HFFc6 (cell line): ENCODE measurements around the gene MAPKBP1. TPM values are rescaled to one million over a fixed set of nuclear protein-coding genes. Genes with fewer than 3 reads are reported as not detected.

Experiments
- DNase-seq: peaks from one replicate; pipeline ENCODE4 v3.0.0-alpha.2; 2018
- H3K27ac Mint-ChIP-seq: 2 replicates; pipeline ENCODE4 v1.8.0; 2020; ENCODE audit warnings: mild to moderate bottlenecking, mixed read lengths
- H3K27me3 Mint-ChIP-seq: 2 replicates; pipeline ENCODE4 v1.8.0; 2021; ENCODE audit warnings: mild to moderate bottlenecking, moderate library complexity, mixed read lengths; ENCODE audit not compliant: insufficient read depth
- H3K36me3 Mint-ChIP-seq: 2 replicates; pipeline ENCODE4 v1.8.0; 2021; ENCODE audit warnings: low read depth, mixed read lengths
- H3K4me1 Mint-ChIP-seq: 2 replicates; pipeline ENCODE4 v1.8.0; 2020; ENCODE audit warnings: low read depth, mixed read lengths
- H3K4me3 Mint-ChIP-seq: 2 replicates; pipeline ENCODE4 v1.8.0; 2020; ENCODE audit warnings: mild to moderate bottlenecking, moderate library complexity, mixed read lengths
- H3K9me3 Mint-ChIP-seq: 2 replicates; pipeline ENCODE4 v1.8.0; 2020; ENCODE audit warnings: mild to moderate bottlenecking, mixed read lengths
- CTCF ChIP-seq: fragments of 200-600 bp; sonication (generic); IDR thresholded peaks from 2 replicates; pipeline ENCODE4 v1.5.0; 2021; ENCODE audit warnings: antibody characterized with exemption, mild to moderate bottlenecking
- total RNA-seq, 6 experiments: library from RNA; stranded (reverse); fragmentation: NEBNext Ultra II Directional; extraction: Animal tissue kit (Norgen Biotek cat#: 25700); gene quantifications; 2 replicates in 1 of 6; 3 replicates in 5 of 6; pipeline ENCODE4 v1.2.3, GENCODE V29; 2021

MAPKBP1 gene
- total RNA-seq, 6 experiments from 2014 or later = 15.7 to 22.4 (median 18.1) TPM

- H3K4me1 Mint-ChIP-seq = no peaks in the 10 kb centered on the region
- H3K27ac Mint-ChIP-seq = no peak overlapping the region
- no peak for DNase-seq
- no peak overlapping the region for H3K4me3 Mint-ChIP-seq
- H3K36me3 Mint-ChIP-seq = peaks cover 5% of the 10 kb centered on the region
- no peaks in the 10 kb centered on the region for H3K9me3 Mint-ChIP-seq
- no peak for TF ChIP-seq CTCF
- H3K27me3 Mint-ChIP-seq = peaks cover 4% of the 10 kb centered on the region; the same call in 1 of the 2 replicates
Observed at GRCh38 chr15:41847981-41848380, 73.7 kb downstream of the MAPKBP1 start.

- Mint-ChIP-seq H3K4me1 (no peaks in the 10 kb centered on the region), H3K36me3 (peaks cover 5% of the 10 kb centered on the region), H3K27me3 (peaks cover 4% of the 10 kb centered on the region; the same call in 1 of the 2 replicates), H3K4me3 (no peak overlapping the region), H3K9me3 (no peaks in the 10 kb centered on the region), H3K27ac (no peak overlapping the region)
- no peak for TF ChIP-seq CTCF
- no peak for DNase-seq
Observed at GRCh38 chr15:41848631-41849030, 74.3 kb downstream of the MAPKBP1 start.

GRCh38 chr15:41849204-41849603 is 74.9 kb downstream of the MAPKBP1 start:
- Mint-ChIP-seq H3K9me3 (no peaks in the 10 kb centered on the region), H3K27ac (no peak overlapping the region), H3K27me3 (peaks cover 4% of the 10 kb centered on the region; the same call in 1 of the 2 replicates), H3K36me3 (peaks cover 5% of the 10 kb centered on the region), H3K4me1 (no peaks in the 10 kb centered on the region), H3K4me3 (no peak overlapping the region)
- DNase-seq = no peak
- TF ChIP-seq CTCF = no peak

- H3K27ac Mint-ChIP-seq = no peak overlapping the region
- no peak for DNase-seq
- H3K4me3 Mint-ChIP-seq = no peak overlapping the region
- H3K36me3 Mint-ChIP-seq = peaks cover 5% of the 10 kb centered on the region
- H3K4me1 Mint-ChIP-seq = no peaks in the 10 kb centered on the region
- no peak for TF ChIP-seq CTCF
- peaks cover 4% of the 10 kb centered on the region; the same call in 1 of the 2 replicates for H3K27me3 Mint-ChIP-seq
- H3K9me3 Mint-ChIP-seq = no peaks in the 10 kb centered on the region
Observed at GRCh38 chr15:41849861-41850260, 75.6 kb downstream of the MAPKBP1 start.

GRCh38 chr15:41850482-41851166 is 76.3 kb downstream of the MAPKBP1 start:
- peaks cover 4% of the 10 kb centered on the region; the same call in 1 of the 2 replicates for H3K27me3 Mint-ChIP-seq
- no peaks in the 10 kb centered on the region for H3K4me1 Mint-ChIP-seq
- no peak for TF ChIP-seq CTCF
- H3K4me3 Mint-ChIP-seq = no peak overlapping the region
- DNase-seq = no peak
- H3K9me3 Mint-ChIP-seq = no peaks in the 10 kb centered on the region
- H3K27ac Mint-ChIP-seq = no peak overlapping the region
- peaks cover 5% of the 10 kb centered on the region for H3K36me3 Mint-ChIP-seq
